Breast epithelium (tissue), 4 donors: ENCODE measurements around the gene ASPG. TPM values are rescaled to one million over a fixed set of nuclear protein-coding genes. Genes with fewer than 3 reads are reported as not detected.
A peak's percentile ranks its signal among the peaks of the same experiment; 100 is the strongest.

Experiments
- DNase-seq, 2 donors: peaks; one replicate each; pipeline ENCODE4 v3.0.0-alpha.2; 2019; ENCODE audit warnings: low spot score in 2 of 2
- H3K27ac ChIP-seq, 2 donors: fragments of 200-600 bp; sonication (generic) in 1 of 2; one replicate each; pipeline ENCODE4 v1.5.1; 2016 to 2019; ENCODE audit warnings: mild to moderate bottlenecking in 1 of 2
- H3K27me3 ChIP-seq, 2 donors: fragments of 200-600 bp; sonication (generic) in 1 of 2; one replicate each; pipeline versions ENCODE4 v1.5.1 to v1.6.0; 2017 to 2019; ENCODE audit warnings: control low read depth in 1 of 2, mild to moderate bottlenecking in 1 of 2
- H3K36me3 ChIP-seq: fragments of 200-600 bp; one replicate; pipeline ENCODE4 v1.5.1; 2019
- H3K4me1 ChIP-seq, 2 donors: fragments of 200-600 bp; sonication (generic); one replicate each; pipeline ENCODE4 v1.5.1; 2016 to 2019; ENCODE audit warnings: control low read depth in 1 of 2
- H3K4me3 ChIP-seq, 3 donors: fragments of 200-600 bp; sonication (generic); 1 replicate in 2 of 3; 2 replicates in 1 of 3; pipeline ENCODE4 v1.5.1; 2016 to 2019; ENCODE audit warnings: mild to moderate bottlenecking in 3 of 3, moderate library complexity in 2 of 3
- H3K9me3 ChIP-seq, 2 donors: fragments of 200-600 bp; sonication (generic) in 1 of 2; one replicate each; pipeline ENCODE4 v1.5.1; 2016 to 2019; ENCODE audit warnings: control low read depth in 1 of 2
- POLR2A ChIP-seq: fragments of 450-650 bp; IDR thresholded peaks from one replicate; pipeline ENCODE4 v1.6.1; 2016; ENCODE audit warnings: antibody characterized with exemption, mild to moderate bottlenecking, moderate library complexity
- POLR2AphosphoS5 ChIP-seq, 3 donors: sonication (generic); formaldehyde crosslinking; IDR thresholded peaks; one replicate each; pipeline ENCODE4 v1.6.1; 2017; ENCODE audit warnings: antibody characterized with exemption in 3 of 3
- intact Hi-C: fragments of 100-400 bp; cut with DNase I; formaldehyde crosslinking; loops from one replicate; pipeline ENCODE4 v1.15.1; 2023; ENCODE audit warnings: low total_unique reads
- total RNA-seq, 3 donors: library from RNA; depleted of rRNA; stranded (reverse); fragments of >200 nt; gene quantifications; one replicate each; pipeline ENCODE4 v1.1.0, GENCODE V29; 2016
- TF ChIP-seq, protein P1 (sequence below), 3 donors: fragments of 450-650 bp; IDR thresholded peaks; one replicate each; pipeline ENCODE4 v1.5.1; 2016 to 2017; ENCODE audit warnings: antibody characterized with exemption in 3 of 3, mild to moderate bottlenecking in 3 of 3, moderate library complexity in 3 of 3

The ASPG gene
- total RNA-seq, 3 donors from 2014 or later, result 0.15 to 0.33 TPM; not detected in 1

DNA sequence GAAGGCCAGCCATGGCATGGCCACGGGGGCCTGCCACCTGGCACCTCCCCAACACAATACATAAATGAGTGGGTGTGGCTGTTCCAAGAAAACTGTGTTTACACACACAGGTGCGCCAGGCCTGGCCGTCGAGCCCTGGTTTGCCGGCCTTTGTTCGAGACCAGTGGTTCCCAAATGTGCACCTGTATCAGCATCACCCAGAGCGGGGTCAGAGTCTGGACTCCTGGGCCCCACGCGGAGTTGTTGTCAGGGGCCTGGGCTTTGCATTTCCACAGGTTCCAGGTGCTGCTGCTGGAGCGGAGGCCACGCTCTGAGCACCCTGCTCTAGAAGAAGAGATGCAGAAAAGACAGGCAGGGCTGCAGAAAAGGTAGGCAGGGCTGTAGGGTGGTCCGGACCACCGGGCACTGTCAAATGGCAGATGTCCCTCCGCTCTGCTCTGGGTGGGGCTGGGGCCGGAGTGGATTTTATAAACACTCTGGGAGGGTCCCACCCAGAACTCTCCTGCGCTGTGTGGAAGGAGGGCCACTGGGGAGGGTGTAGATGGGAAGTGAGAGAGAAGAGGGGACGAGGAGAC is 4.2 kb upstream of the ASPG start:
- Histone ChIP-seq H3K27me3 (peaks cover 2 to 20% of the 10 kb centered on the region in 2 donors), H3K9me3 (no peaks in the 10 kb centered on the region), H3K4me3 (no peak overlapping the region), H3K36me3 (no peaks in the 10 kb centered on the region), H3K27ac (no peak overlapping the region), H3K4me1 (no peaks in the 10 kb centered on the region)
- TF ChIP-seq POLR2A (no peak), POLR2AphosphoS5 (IDR thresholded peaks at IDR 0.05) (no peak)
- TF ChIP-seq, protein P1, sequence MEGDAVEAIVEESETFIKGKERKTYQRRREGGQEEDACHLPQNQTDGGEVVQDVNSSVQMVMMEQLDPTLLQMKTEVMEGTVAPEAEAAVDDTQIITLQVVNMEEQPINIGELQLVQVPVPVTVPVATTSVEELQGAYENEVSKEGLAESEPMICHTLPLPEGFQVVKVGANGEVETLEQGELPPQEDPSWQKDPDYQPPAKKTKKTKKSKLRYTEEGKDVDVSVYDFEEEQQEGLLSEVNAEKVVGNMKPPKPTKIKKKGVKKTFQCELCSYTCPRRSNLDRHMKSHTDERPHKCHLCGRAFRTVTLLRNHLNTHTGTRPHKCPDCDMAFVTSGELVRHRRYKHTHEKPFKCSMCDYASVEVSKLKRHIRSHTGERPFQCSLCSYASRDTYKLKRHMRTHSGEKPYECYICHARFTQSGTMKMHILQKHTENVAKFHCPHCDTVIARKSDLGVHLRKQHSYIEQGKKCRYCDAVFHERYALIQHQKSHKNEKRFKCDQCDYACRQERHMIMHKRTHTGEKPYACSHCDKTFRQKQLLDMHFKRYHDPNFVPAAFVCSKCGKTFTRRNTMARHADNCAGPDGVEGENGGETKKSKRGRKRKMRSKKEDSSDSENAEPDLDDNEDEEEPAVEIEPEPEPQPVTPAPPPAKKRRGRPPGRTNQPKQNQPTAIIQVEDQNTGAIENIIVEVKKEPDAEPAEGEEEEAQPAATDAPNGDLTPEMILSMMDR (IDR thresholded peaks at IDR 0.05), result no peak
- DNase-seq, result no peak
- intact Hi-C loops, result no loop called here

DNA sequence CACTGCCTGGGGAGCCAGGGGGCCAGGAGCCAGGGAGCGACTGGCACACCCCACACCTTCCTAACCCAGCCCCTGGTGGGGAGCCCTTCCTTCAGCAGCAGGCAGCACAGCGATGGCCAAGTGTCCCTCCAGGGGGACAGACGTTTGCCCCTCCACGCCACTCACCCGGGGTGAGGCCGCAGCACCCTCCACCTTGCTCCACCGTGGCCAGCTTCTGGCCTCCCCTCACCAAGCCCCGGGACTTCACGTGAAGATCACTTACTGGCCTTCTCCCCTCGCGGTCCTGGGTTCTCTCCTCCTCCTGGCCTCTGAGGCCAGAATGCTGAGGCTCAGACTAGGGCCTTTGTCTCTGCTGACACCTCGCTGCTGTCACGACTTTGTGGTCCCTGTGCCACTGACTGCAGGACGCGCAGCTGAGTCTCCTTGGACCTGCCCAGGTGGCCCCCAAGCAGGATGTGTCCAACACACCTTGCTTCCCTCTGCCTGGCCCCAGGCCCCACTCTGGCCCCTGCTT is 3.5 kb upstream of the ASPG start:
- intact Hi-C loops, result no loop called here
- Histone ChIP-seq H3K27me3 (peaks cover 2 to 27% of the 10 kb centered on the region in 2 donors), H3K9me3 (no peaks in the 10 kb centered on the region), H3K27ac (no peak overlapping the region), H3K4me3 (no peak overlapping the region), H3K36me3 (no peaks in the 10 kb centered on the region), H3K4me1 (no peaks in the 10 kb centered on the region)
- TF ChIP-seq POLR2AphosphoS5 (IDR thresholded peaks at IDR 0.05), result no peak
- TF ChIP-seq POLR2A, result no peak
- TF ChIP-seq, protein P1 (IDR thresholded peaks at IDR 0.05), result no peak
- DNase-seq, result no peak

DNA sequence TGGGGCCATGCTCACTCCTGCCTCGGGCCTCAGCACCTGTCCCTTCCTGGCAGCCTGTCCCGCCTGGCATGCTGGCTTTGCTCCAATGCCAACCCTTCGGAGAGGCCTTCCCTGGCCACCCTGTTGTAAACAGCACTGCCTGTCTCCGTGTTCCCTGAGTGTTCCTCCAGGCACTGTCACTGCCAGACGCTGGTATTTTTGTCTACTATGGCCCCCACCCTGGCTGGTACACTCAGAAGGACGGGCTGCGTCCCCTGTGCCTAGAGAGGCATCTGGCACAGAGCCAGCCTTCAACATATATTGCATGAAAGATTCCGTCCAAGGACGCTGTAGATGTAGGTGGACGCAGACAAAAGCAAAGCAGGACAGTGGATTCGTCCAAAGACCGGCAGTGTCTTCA is 2.7 kb upstream of the ASPG start:
- peak overlapping the region in 1 of 2 donors; percentile 14 for H3K27ac ChIP-seq
- DNase-seq, result peak; percentile 63 to 89
- intact Hi-C loops, result no loop called here

DNA sequence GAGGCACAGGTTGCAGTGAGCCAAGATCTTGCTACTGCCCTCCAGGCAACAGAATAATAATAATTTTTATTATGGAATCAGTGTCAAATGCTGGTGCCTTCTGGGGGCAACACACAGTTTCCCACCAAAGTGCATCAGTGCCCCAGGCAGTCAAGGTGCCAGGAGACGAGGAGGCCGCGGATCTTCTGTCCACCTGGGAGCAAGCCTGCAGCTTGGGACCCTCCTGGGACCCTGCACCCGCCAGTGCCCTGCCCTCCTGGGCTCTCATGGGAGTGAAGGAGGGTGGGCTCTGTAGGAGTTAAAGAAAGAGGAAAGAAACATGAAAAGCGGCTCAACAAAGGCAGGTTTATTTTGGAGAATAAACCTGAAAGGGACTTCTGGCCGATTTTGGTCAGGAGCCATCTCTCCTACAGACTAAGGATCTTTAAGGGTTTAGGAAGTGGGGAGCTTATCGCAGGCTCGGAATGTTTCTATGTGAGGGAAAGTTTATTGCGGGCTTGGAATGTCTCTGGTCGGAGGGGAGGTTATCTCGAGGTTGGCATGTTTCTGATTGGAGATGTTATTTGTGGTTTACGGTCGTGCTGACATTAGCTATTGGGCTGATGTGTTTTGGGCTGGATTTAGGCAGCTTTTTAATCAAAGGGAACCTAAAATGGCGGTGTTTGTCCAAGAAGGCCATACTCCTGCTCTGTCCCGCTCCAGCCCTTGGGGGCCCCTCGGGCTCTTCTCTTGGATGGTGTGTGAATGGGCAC is 1.1 kb upstream of the ASPG start:
- H3K4me3 ChIP-seq, result no peak overlapping the region
- intact Hi-C loops, result no loop called here

More for the DNA sequence above, 2.7 kb upstream of the ASPG start:
- no peak for TF ChIP-seq POLR2AphosphoS5 (IDR thresholded peaks at IDR 0.05)
- TF ChIP-seq, protein P1 (IDR thresholded peaks at IDR 0.05), result no peak
- no peak for TF ChIP-seq POLR2A
- Histone ChIP-seq H3K4me1 (no peaks in the 10 kb centered on the region), H3K4me3 (peak overlapping the region in 1 of 3 donors; percentile 2), H3K9me3 (no peaks in the 10 kb centered on the region), H3K27me3 (peaks cover 2 to 34% of the 10 kb centered on the region in 2 donors), H3K36me3 (no peaks in the 10 kb centered on the region)

More for the DNA sequence above, 1.1 kb upstream of the ASPG start:
- H3K4me1 ChIP-seq, result no peaks in the 10 kb centered on the region
- TF ChIP-seq, protein P1 (IDR thresholded peaks at IDR 0.05), result no peak
- TF ChIP-seq POLR2AphosphoS5 (IDR thresholded peaks at IDR 0.05) (no peak), POLR2A (no peak)
- DNase-seq, result no peak
- no peak overlapping the region for H3K27ac ChIP-seq
- no peaks in the 10 kb centered on the region for H3K9me3 ChIP-seq
- no peaks in the 10 kb centered on the region for H3K36me3 ChIP-seq
- peaks cover 2 to 36% of the 10 kb centered on the region in 2 donors for H3K27me3 ChIP-seq
